HFFc6 (cell line): ENCODE results near the gene LCN10. TPM values are rescaled to one million over a fixed set of nuclear protein-coding genes. Genes with fewer than 3 reads are reported as not detected.

Experiments used
- DNase-seq: peaks from one replicate; pipeline ENCODE4 v3.0.0-alpha.2; 2018
- H3K27ac Mint-ChIP-seq: 2 replicates; pipeline ENCODE4 v1.8.0; 2020; ENCODE audit warnings: mild to moderate bottlenecking, mixed read lengths
- H3K27me3 Mint-ChIP-seq: 2 replicates; pipeline ENCODE4 v1.8.0; 2021; ENCODE audit warnings: mild to moderate bottlenecking, moderate library complexity, mixed read lengths; ENCODE audit not compliant: insufficient read depth
- H3K36me3 Mint-ChIP-seq: 2 replicates; pipeline ENCODE4 v1.8.0; 2021; ENCODE audit warnings: low read depth, mixed read lengths
- H3K4me1 Mint-ChIP-seq: 2 replicates; pipeline ENCODE4 v1.8.0; 2020; ENCODE audit warnings: low read depth, mixed read lengths
- H3K4me3 Mint-ChIP-seq: 2 replicates; pipeline ENCODE4 v1.8.0; 2020; ENCODE audit warnings: mild to moderate bottlenecking, moderate library complexity, mixed read lengths
- H3K9me3 Mint-ChIP-seq: 2 replicates; pipeline ENCODE4 v1.8.0; 2020; ENCODE audit warnings: mild to moderate bottlenecking, mixed read lengths
- CTCF ChIP-seq: fragments of 200-600 bp; sonication (generic); IDR thresholded peaks from 2 replicates; pipeline ENCODE4 v1.5.0; 2021; ENCODE audit warnings: antibody characterized with exemption, mild to moderate bottlenecking
- total RNA-seq, 6 experiments: library from RNA; stranded (reverse); fragmentation: NEBNext Ultra II Directional; extraction: Animal tissue kit (Norgen Biotek cat#: 25700); gene quantifications; 2 replicates in 1 of 6; 3 replicates in 5 of 6; pipeline ENCODE4 v1.2.3, GENCODE V29; 2021

LCN10 gene
- total RNA-seq, 6 experiments from 2014 or later: not detected

GRCh38 chr9:136721339-136722092 is 21.2 kb downstream of the LCN10 start:
- peaks cover 9% of the 10 kb centered on the region for H3K27me3 Mint-ChIP-seq
- H3K27ac Mint-ChIP-seq: peak overlapping the region; percentile 58
- peaks cover 17% of the 10 kb centered on the region for H3K36me3 Mint-ChIP-seq
- H3K4me1 Mint-ChIP-seq: peaks cover 28% of the 10 kb centered on the region
- 0 out of 2 replicates have a peak, but pooled peaks have one; percentile 6 for TF ChIP-seq CTCF
- no peak overlapping the region for H3K4me3 Mint-ChIP-seq
- no peaks in the 10 kb centered on the region for H3K9me3 Mint-ChIP-seq
- DNase-seq: peak; percentile 76

GRCh38 chr9:136720898-136721338 is 21.8 kb downstream of the LCN10 start:
- peaks cover 22% of the 10 kb centered on the region for H3K4me1 Mint-ChIP-seq
- no peak for TF ChIP-seq CTCF
- H3K27me3 Mint-ChIP-seq: peaks cover 8% of the 10 kb centered on the region
- peaks cover 14% of the 10 kb centered on the region for H3K36me3 Mint-ChIP-seq
- DNase-seq: no peak
- H3K4me3 Mint-ChIP-seq: no peak overlapping the region
- peak overlapping the region; percentile 58 for H3K27ac Mint-ChIP-seq
- H3K9me3 Mint-ChIP-seq: no peaks in the 10 kb centered on the region

- no peak overlapping the region for H3K4me3 Mint-ChIP-seq
- H3K27ac Mint-ChIP-seq: no peak overlapping the region
- TF ChIP-seq CTCF: no peak
- DNase-seq: no peak
- H3K9me3 Mint-ChIP-seq: no peaks in the 10 kb centered on the region
- H3K36me3 Mint-ChIP-seq: peaks cover 14% of the 10 kb centered on the region
- H3K4me1 Mint-ChIP-seq: peaks cover 18% of the 10 kb centered on the region
- H3K27me3 Mint-ChIP-seq: peaks cover 8% of the 10 kb centered on the region
These were observed 22.4 kb downstream of the LCN10 start for GRCh38 chr9:136720251-136720897.

- Mint-ChIP-seq H3K4me3 (no peak overlapping the region), H3K27me3 (peaks cover 8% of the 10 kb centered on the region), H3K4me1 (peaks cover 16% of the 10 kb centered on the region), H3K9me3 (no peaks in the 10 kb centered on the region), H3K36me3 (peaks cover 9% of the 10 kb centered on the region), H3K27ac (no peak overlapping the region)
- no peak for DNase-seq
- TF ChIP-seq CTCF: no peak
These were observed 23.4 kb downstream of the LCN10 start for GRCh38 chr9:136719195-136719880.

GRCh38 chr9:136718345-136719194 is 24.2 kb downstream of the LCN10 start:
- H3K27ac Mint-ChIP-seq: no peak overlapping the region
- H3K4me1 Mint-ChIP-seq: peaks cover 8% of the 10 kb centered on the region
- H3K4me3 Mint-ChIP-seq: no peak overlapping the region
- no peak for DNase-seq
- H3K27me3 Mint-ChIP-seq: peaks cover 6% of the 10 kb centered on the region
- H3K9me3 Mint-ChIP-seq: no peaks in the 10 kb centered on the region
- no peak for TF ChIP-seq CTCF
- H3K36me3 Mint-ChIP-seq: peaks cover 2% of the 10 kb centered on the region
